Large intestine (tissue), 3 donors: Measurements from ENCODE around the gene PFN3. TPM values are rescaled to one million over a fixed set of nuclear protein-coding genes. Genes with fewer than 3 reads are reported as not detected.
"Not testable (repeated sequence)": the region's sequence is repeated elsewhere in the genome, so short reads cannot be mapped to it uniquely, and the experiment has no call there.

Experiments used
- DNase-seq, 2 donors: peaks; one replicate each; pipeline versions ENCODE4 v3.0.0 to v3.0.0-alpha.2; 2013
- H3K27ac ChIP-seq: one replicate; pipeline ENCODE4 v1.5.1; 2013; ENCODE audit warnings: low read length
- H3K27me3 ChIP-seq: 2 replicates; pipeline ENCODE4 v1.6.1; 2013; ENCODE audit warnings: low read length; ENCODE audit not compliant: control insufficient read depth, insufficient read depth
- H3K36me3 ChIP-seq: 2 replicates; pipeline ENCODE4 v1.6.1; 2013; ENCODE audit warnings: low read length; ENCODE audit not compliant: control insufficient read depth, insufficient read depth
- H3K4me1 ChIP-seq: one replicate; pipeline ENCODE4 v1.6.1; 2013; ENCODE audit warnings: low read length; ENCODE audit not compliant: control insufficient read depth, insufficient read depth
- H3K4me3 ChIP-seq: one replicate; pipeline ENCODE4 v1.5.1; 2013; ENCODE audit warnings: low read length
- H3K9me3 ChIP-seq: one replicate; pipeline ENCODE4 v1.6.1; 2013; ENCODE audit warnings: mild to moderate bottlenecking, low read depth, low read length, moderate library complexity; ENCODE audit not compliant: control insufficient read depth
- WGBS: methylation state at CpG from one replicate; pipeline ENCODE4 v1.1.5; 2013; ENCODE audit warnings: low lambda C conversion rate; ENCODE audit not compliant: insufficient coverage; 5-methylcytosine and 5-hydroxymethylcytosine counted together
- polyA plus RNA-seq: library from polyadenylated mRNA; unstranded; fragments of 120-200 nt; gene quantifications from one replicate; pipeline ENCODE4 v1.2.1, GENCODE V29; 2013

The PFN3 gene
- polyA plus RNA-seq, 1 donor = not detected

DNA sequence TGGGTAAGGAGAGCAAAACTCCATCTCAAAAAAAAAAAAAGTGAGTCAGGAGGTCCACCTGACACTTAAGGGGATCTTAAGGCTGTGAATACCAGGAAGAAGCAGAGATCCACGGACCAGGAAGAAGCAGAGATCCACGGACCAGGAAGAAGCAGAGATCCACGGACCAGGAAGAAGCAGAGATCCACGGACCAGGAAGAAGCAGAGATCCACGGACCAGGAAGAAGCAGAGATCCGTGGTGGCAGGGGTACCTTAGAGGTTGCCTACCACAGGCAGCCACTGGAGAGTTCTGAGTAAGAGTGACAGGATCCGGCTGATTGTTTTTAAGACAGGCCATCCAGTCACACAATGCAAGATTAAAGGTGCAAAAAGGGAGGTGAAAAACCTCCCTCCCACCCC, 20.0 kb upstream of the PFN3 start:
- not testable (repeated sequence) for H3K27ac ChIP-seq, H3K36me3 ChIP-seq, H3K4me1 ChIP-seq, DNase-seq, H3K27me3 ChIP-seq, H3K9me3 ChIP-seq, H3K4me3 ChIP-seq
- no CpG with 5 or more reads among the region's 7 CpGs for WGBS

- Histone ChIP-seq H3K4me1 (no peaks in the 10 kb centered on the region), H3K4me3 (no peak overlapping the region), H3K36me3 (no peaks in the 10 kb centered on the region), H3K9me3 (no peaks in the 10 kb centered on the region), H3K27ac (no peak overlapping the region), H3K27me3 (no peaks in the 10 kb centered on the region)
- DNase-seq = no peak
- no CpG with 5 or more reads among the region's 3 CpGs for WGBS
Measured at GRCh38 chr5:177419046-177419445, 18.6 kb upstream of the PFN3 start.

DNA sequence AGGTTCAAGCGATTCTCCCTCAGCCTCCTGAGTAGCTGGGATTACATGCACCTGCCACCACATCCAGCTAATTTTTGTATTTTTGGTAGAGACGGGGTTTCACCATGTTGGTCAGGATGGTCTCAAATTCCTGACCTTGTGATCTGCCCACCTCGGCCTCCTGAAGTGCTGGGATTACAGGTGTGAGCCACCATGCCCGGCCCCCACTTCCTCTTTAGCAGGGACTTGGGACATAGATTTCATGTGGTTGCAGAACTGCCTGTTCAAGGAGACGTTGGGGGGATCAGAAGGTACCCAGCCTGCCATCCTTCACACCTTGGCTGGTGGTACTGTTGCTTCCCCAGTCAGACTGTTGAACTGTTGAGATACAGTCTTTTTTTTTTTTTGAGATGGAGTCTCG, 16.6 kb upstream of the PFN3 start:
- DNase-seq, H3K9me3 ChIP-seq, H3K4me1 ChIP-seq, H3K36me3 ChIP-seq, H3K27ac ChIP-seq, H3K4me3 ChIP-seq, H3K27me3 ChIP-seq: not testable (repeated sequence)
- WGBS = no CpG with 5 or more reads among the region's 6 CpGs

DNA sequence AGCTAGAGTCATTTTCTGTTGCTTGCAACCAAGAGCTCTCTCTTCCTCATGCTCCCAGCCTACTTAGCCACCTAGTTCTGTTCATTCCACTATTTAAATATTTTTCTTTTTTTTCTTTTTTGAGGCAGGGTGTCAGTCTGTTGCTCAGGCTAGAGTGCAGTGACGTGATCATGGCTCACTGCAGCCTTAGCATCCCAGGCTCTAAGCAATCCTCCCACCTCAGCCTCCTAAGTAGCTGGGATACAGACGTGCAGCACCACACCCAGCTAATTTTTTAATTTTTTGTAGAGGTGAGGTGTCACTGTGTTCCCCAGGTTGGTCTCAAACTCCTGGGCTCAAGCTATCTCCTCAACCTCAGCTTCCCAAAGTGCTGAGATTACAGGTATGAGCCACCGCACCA, 14.0 kb upstream of the PFN3 start:
- no peak overlapping the region for H3K27ac ChIP-seq
- peaks cover 9% of the 10 kb centered on the region for H3K4me1 ChIP-seq
- no peak overlapping the region for H3K4me3 ChIP-seq
- no peaks in the 10 kb centered on the region for H3K27me3 ChIP-seq
- H3K9me3 ChIP-seq = no peaks in the 10 kb centered on the region
- H3K36me3 ChIP-seq = no peaks in the 10 kb centered on the region
- WGBS = no CpG with 5 or more reads among the region's 3 CpGs
- DNase-seq = no peak

DNA sequence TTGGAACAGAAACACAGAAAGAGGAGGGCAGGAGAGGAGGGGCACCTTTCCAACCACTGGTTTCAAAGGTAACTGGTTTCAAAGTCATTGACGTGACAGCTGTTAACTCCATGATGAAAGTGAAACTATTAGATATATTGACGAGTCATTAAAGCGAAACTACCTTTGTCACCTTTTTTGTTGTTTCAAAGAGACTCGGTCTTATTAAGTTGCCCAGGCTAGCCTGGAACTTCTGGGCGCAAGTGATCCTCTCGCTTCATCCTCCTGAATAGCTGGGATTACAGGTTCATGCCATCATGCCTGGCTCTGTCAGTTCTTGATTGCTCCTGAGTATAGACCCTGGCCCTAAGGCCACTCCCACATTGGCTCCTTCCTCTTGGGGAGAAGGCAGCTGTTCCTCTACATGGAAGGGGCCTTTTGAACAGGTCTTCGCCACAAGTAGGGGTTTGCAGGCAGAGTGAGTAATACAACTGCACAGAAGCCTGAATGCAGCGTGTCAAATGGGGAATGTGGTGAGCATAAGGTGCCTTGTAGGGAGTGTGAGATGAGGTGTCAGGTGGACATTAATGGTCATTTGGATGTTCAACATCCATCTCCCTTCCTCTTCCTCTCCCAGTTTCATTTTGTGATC, 12.3 kb upstream of the PFN3 start:
- no peaks in the 10 kb centered on the region for H3K36me3 ChIP-seq
- H3K27ac ChIP-seq = no peak overlapping the region
- H3K27me3 ChIP-seq = peaks cover under 1% of the 10 kb centered on the region
- H3K4me1 ChIP-seq = peaks cover 9% of the 10 kb centered on the region
- H3K9me3 ChIP-seq = no peaks in the 10 kb centered on the region
- WGBS = no CpG with 5 or more reads among the region's 8 CpGs
- peak; percentile 58 to 87 for DNase-seq
- H3K4me3 ChIP-seq = no peak overlapping the region

DNA sequence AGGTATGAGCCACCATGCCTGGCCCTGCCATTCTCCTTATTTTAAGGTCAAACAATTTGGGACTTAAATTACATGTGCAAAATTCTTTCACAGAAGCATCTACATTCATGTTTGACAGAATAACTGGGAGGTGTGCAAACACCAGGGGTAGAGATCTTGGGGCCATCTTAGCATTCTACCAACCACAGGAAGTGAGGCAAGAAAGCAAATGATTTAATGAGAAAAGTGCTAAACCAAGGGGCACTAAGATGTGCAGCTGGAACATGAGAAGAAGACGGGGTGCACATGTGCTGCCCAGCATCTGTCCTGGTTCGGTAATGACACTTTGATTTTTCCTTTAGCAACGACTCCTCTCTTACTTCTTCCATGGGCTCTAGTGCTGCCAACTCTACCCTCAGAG, 10.1 kb upstream of the PFN3 start:
- Histone ChIP-seq H3K4me3 (no peak overlapping the region), H3K9me3 (no peaks in the 10 kb centered on the region), H3K4me1 (peaks cover 9% of the 10 kb centered on the region), H3K36me3 (no peaks in the 10 kb centered on the region), H3K27me3 (peaks cover 19% of the 10 kb centered on the region), H3K27ac (no peak overlapping the region)
- no peak for DNase-seq
- WGBS = no CpG with 5 or more reads among the region's 3 CpGs

GRCh38 chr5:177409043-177409801, 8.8 kb upstream of the PFN3 start, which contains the start of gene F12:
TSS of gene F12 (minus strand) at chr5:177409564. CDS start at chr5:177409527, 37 bp downstream.
- no peak for DNase-seq
- Histone ChIP-seq H3K27ac (no peak within 1 kb of the TSS), H3K9me3 (no peaks in the 10 kb centered on the region), H3K27me3 (peaks cover 33% of the 10 kb centered on the region), H3K36me3 (no peaks in the 10 kb centered on the region), H3K4me3 (no peak within 1 kb of the TSS), H3K4me1 (peaks cover 15% of the 10 kb centered on the region)
- WGBS = no CpG with 5 or more reads among the region's 9 CpGs

- Histone ChIP-seq H3K36me3 (no peaks in the 10 kb centered on the region), H3K4me1 (peaks cover 26% of the 10 kb centered on the region), H3K27me3 (peaks cover 67% of the 10 kb centered on the region), H3K27ac (no peak overlapping the region), H3K9me3 (peaks cover 12% of the 10 kb centered on the region), H3K4me3 (no peak overlapping the region)
- no peak for DNase-seq
- no CpG with 5 or more reads among the region's 5 CpGs for WGBS
Measured at GRCh38 chr5:177405805-177406204, 5.3 kb upstream of the PFN3 start.

- no CpG with 5 or more reads among the region's 2 CpGs for WGBS
- Histone ChIP-seq H3K27ac (no peak overlapping the region), H3K27me3 (peaks cover 72% of the 10 kb centered on the region), H3K4me1 (peaks cover 30% of the 10 kb centered on the region), H3K4me3 (no peak overlapping the region), H3K36me3 (no peaks in the 10 kb centered on the region), H3K9me3 (peaks cover 15% of the 10 kb centered on the region)
- no peak for DNase-seq
Measured at GRCh38 chr5:177405312-177405711, 4.9 kb upstream of the PFN3 start.

GRCh38 chr5:177404641-177405179, 4.2 kb upstream of the PFN3 start:
- DNase-seq = no peak
- WGBS = no CpG with 5 or more reads among the region's 16 CpGs
- peaks cover 78% of the 10 kb centered on the region for H3K27me3 ChIP-seq

More at GRCh38 chr5:177404641-177405179, 4.2 kb upstream of the PFN3 start:
- Histone ChIP-seq H3K4me3 (peak overlapping the region; percentile 46), H3K27ac (no peak overlapping the region), H3K9me3 (peaks cover 18% of the 10 kb centered on the region), H3K4me1 (peaks cover 35% of the 10 kb centered on the region), H3K36me3 (no peaks in the 10 kb centered on the region)
